ENCODE results near the gene TRNT1. TPM values are rescaled to one million over a fixed set of nuclear protein-coding genes. Genes with fewer than 3 reads are reported as not detected.

Gene TRNT1
- total and polyA plus RNA-seq, 11 donors: 5.4 to 14.7 (median 11.1) TPM

GRCh38 chr3:3160826-3161225, 34.1 kb downstream of the TRNT1 start:
- DNase-seq: no peak
- intact Hi-C loops (cut with DNase I): no loop called here
- Histone ChIP-seq H3K4me3 (no peak overlapping the region), H3K9me3 (peaks cover 0 to 6% (median 0%) of the 10 kb centered on the region in 12 donors), H3K27ac (peak overlapping the region in 1 of 12 donors; percentile 20), H3K4me1 (peaks cover 0 to 7% (median 2%) of the 10 kb centered on the region in 12 donors), H3K27me3 (no peaks in the 10 kb centered on the region), H3K36me3 (peaks cover 0 to 100% (median 91%) of the 10 kb centered on the region in 9 donors)
- no peak for ATAC-seq
- TF ChIP-seq CTCF (IDR thresholded peaks at IDR 0.05) (no peak), POLR2A (IDR thresholded peaks at IDR 0.05) (no peak)
- WGBS, 4 donors: 47 to 56% (median 51%) methylated on average over 2 of the region's 2 CpGs

- TF ChIP-seq CTCF (IDR thresholded peaks at IDR 0.05): no peak
- no peak for TF ChIP-seq POLR2A (IDR thresholded peaks at IDR 0.05)
These were observed 38.5 kb downstream of the TRNT1 start for GRCh38 chr3:3165241-3165640.

GRCh38 chr3:3165650-3166049, 38.9 kb downstream of the TRNT1 start:
- no peak for TF ChIP-seq CTCF (IDR thresholded peaks at IDR 0.05)
- TF ChIP-seq POLR2A (IDR thresholded peaks at IDR 0.05): no peak
- H3K27me3 ChIP-seq: no peaks in the 10 kb centered on the region
- peaks cover 0 to 6% (median 0%) of the 10 kb centered on the region in 12 donors for H3K9me3 ChIP-seq
- H3K4me1 ChIP-seq: peaks cover 0 to 6% (median 0%) of the 10 kb centered on the region in 12 donors
- ATAC-seq: no peak
- H3K36me3 ChIP-seq: peaks cover 0 to 100% (median 95%) of the 10 kb centered on the region in 9 donors
- whole genome bisulfite sequencing, 4 donors: 92 to 97% (median 96%) methylated on average over 3 of the region's 3 CpGs
- DNase-seq: no peak
- intact Hi-C loops (cut with DNase I): no loop called here
- H3K27ac ChIP-seq: no peak overlapping the region
- H3K4me3 ChIP-seq: no peak overlapping the region

More at GRCh38 chr3:3165241-3165640, 38.5 kb downstream of the TRNT1 start:
- Histone ChIP-seq H3K27me3 (no peaks in the 10 kb centered on the region), H3K9me3 (peaks cover 0 to 6% (median 0%) of the 10 kb centered on the region in 12 donors), H3K4me1 (peaks cover 0 to 6% (median 2%) of the 10 kb centered on the region in 12 donors), H3K36me3 (peaks cover 0 to 100% (median 91%) of the 10 kb centered on the region in 9 donors), H3K27ac (no peak overlapping the region), H3K4me3 (no peak overlapping the region)
- WGBS, 4 donors: 64 to 67% (median 65%) methylated on average over 3 of the region's 3 CpGs
- ATAC-seq: no peak
- intact Hi-C loops (cut with DNase I): no loop called here
- DNase-seq: no peak

- H3K27ac ChIP-seq: peak overlapping the region in 2 of 12 donors; percentile 85 to 96
- intact Hi-C loops (cut with DNase I): loop anchor here in 1 of 10 donors (5.0 to 10.0 kb wide), 2 partner anchors 44 to 64 kb away; partner anchors contain the start of gene TRNT1
- H3K4me1 ChIP-seq: peaks cover 0 to 50% (median 14%) of the 10 kb centered on the region in 12 donors
- H3K9me3 ChIP-seq: no peaks in the 10 kb centered on the region
- peaks cover 0 to 100% (median 95%) of the 10 kb centered on the region in 9 donors for H3K36me3 ChIP-seq
- WGBS, 4 donors: 52 to 64% (median 58%) methylated on average over 5 of the region's 5 CpGs
- no peak for TF ChIP-seq POLR2A (IDR thresholded peaks at IDR 0.05)
- TF ChIP-seq CTCF (IDR thresholded peaks at IDR 0.05): peak in 11 of 12 donors; percentile 15 to 55 (median 39)
- H3K27me3 ChIP-seq: no peaks in the 10 kb centered on the region
- DNase-seq (no peak), ATAC-seq (peak in 1 of 4 donors; percentile 45)
- no peak overlapping the region for H3K4me3 ChIP-seq
These were observed 44.3 kb downstream of the TRNT1 start for GRCh38 chr3:3170998-3171397.

All from heart left ventricle (tissue), 16 donors.